Neuronal stem cell (in vitro differentiated cells): ENCODE results near the gene SLCO6A1.

ENCODE experiments used
- DNase-seq: peaks from one replicate; pipeline ENCODE4 v3.0.0-alpha.2; 2013; ENCODE audit warnings: low spot score
- H2AFZ ChIP-seq: one replicate; pipeline ENCODE4 v1.6.1; 2013; ENCODE audit warnings: mild to moderate bottlenecking, low read length, inconsistent platforms
- H2AK5ac ChIP-seq: 2 replicates; pipeline ENCODE4 v1.6.1; 2013; ENCODE audit warnings: low read depth, mild to moderate bottlenecking, inconsistent platforms, low read length, moderate library complexity, mixed read lengths
- H2BK120ac ChIP-seq: 2 replicates; pipeline ENCODE4 v1.6.1; 2013; ENCODE audit warnings: low read depth, mild to moderate bottlenecking, inconsistent platforms, low read length, moderate library complexity, mixed read lengths
- H2BK12ac ChIP-seq: one replicate; pipeline ENCODE4 v1.6.1; 2013; ENCODE audit warnings: low read length, inconsistent platforms
- H2BK15ac ChIP-seq: 2 replicates; pipeline ENCODE4 v1.6.1; 2013; ENCODE audit warnings: mild to moderate bottlenecking, low read length, inconsistent platforms, mixed read lengths
- H2BK5ac ChIP-seq: one replicate; pipeline ENCODE4 v1.6.1; 2013; ENCODE audit warnings: inconsistent platforms, mild to moderate bottlenecking, low read length, moderate library complexity
- H3K14ac ChIP-seq: one replicate; pipeline ENCODE4 v1.6.1; 2013; ENCODE audit warnings: low read length, inconsistent platforms
- H3K18ac ChIP-seq: 2 replicates; pipeline ENCODE4 v1.6.1; 2013; ENCODE audit warnings: low read length, inconsistent platforms
- H3K23ac ChIP-seq: 2 replicates; pipeline ENCODE4 v1.6.1; 2013; ENCODE audit warnings: low read depth, mild to moderate bottlenecking, mixed read lengths, low read length, inconsistent platforms; ENCODE audit not compliant: poor library complexity
- H3K27ac ChIP-seq: replicated peaks from 3 replicates; pipeline ENCODE4 v1.5.1; 2013; ENCODE audit warnings: low read length, inconsistent platforms
- H3K27me3 ChIP-seq, 3 experiments: 2 replicates each; pipeline ENCODE4 v1.6.1; 2013; ENCODE audit warnings: low read length in 3 of 3, mild to moderate bottlenecking in 2 of 3, inconsistent platforms in 1 of 3, low read depth in 1 of 3, mixed read lengths in 1 of 3, moderate library complexity in 1 of 3; ENCODE audit not compliant: control insufficient read depth in 3 of 3, insufficient read depth in 3 of 3
- H3K36me3 ChIP-seq, 2 donors: replicated peaks in 1 of 2; 2 replicates each; pipeline ENCODE4 v1.6.1; 2013; ENCODE audit warnings: low read length in 2 of 2; ENCODE audit not compliant: control insufficient read depth in 2 of 2, insufficient read depth in 2 of 2
- H3K4ac ChIP-seq: 2 replicates; pipeline ENCODE4 v1.6.1; 2013; ENCODE audit warnings: inconsistent platforms, mild to moderate bottlenecking, low read length, moderate library complexity
- H3K4me1 ChIP-seq, 2 donors: 1 replicate in 1 of 2; 2 replicates in 1 of 2; pipeline ENCODE4 v1.6.1; 2013; ENCODE audit warnings: low read length in 2 of 2, low read depth in 1 of 2; ENCODE audit not compliant: control insufficient read depth in 2 of 2, insufficient read depth in 1 of 2
- H3K4me2 ChIP-seq: one replicate; pipeline ENCODE4 v1.6.1; 2013; ENCODE audit warnings: mild to moderate bottlenecking, low read length, inconsistent platforms; ENCODE audit not compliant: insufficient read depth, poor library complexity, severe bottlenecking
- H3K4me3 ChIP-seq, 2 donors: 2 replicates each; pipeline ENCODE4 v1.5.1; 2013; ENCODE audit warnings: low read length in 2 of 2, mild to moderate bottlenecking in 2 of 2, inconsistent platforms in 1 of 2, moderate library complexity in 1 of 2
- H3K79me1 ChIP-seq: one replicate; pipeline ENCODE4 v1.6.1; 2013; ENCODE audit warnings: low read depth, mild to moderate bottlenecking, inconsistent platforms, low read length, moderate library complexity
- H3K9ac ChIP-seq: one replicate; pipeline ENCODE4 v1.6.1; 2013; ENCODE audit warnings: mild to moderate bottlenecking, low read depth, low read length, inconsistent platforms; ENCODE audit not compliant: poor library complexity
- H3K9me3 ChIP-seq, 2 donors: replicated peaks in 1 of 2; 2 replicates each; pipeline versions ENCODE3 to v1.6.1; 2013; ENCODE audit warnings: low read length in 2 of 2, mild to moderate bottlenecking in 2 of 2, inconsistent platforms in 1 of 2, low read depth in 1 of 2, mixed read lengths in 1 of 2, moderate library complexity in 1 of 2; ENCODE audit not compliant: control insufficient read depth in 2 of 2, insufficient read depth in 1 of 2
- H4K8ac ChIP-seq: one replicate; pipeline ENCODE4 v1.6.1; 2013; ENCODE audit warnings: low read depth, mild to moderate bottlenecking, inconsistent platforms, low read length, moderate library complexity
- H4K91ac ChIP-seq: one replicate; pipeline ENCODE4 v1.6.1; 2013; ENCODE audit warnings: low read length, low read depth, mild to moderate bottlenecking, inconsistent platforms; ENCODE audit not compliant: poor library complexity
- WGBS, 2 donors: extraction: QIAGEN DNeasy Blood & Tissue Kit; methylation state at CpG; one replicate each; pipeline ENCODE4 v1.1.7; 2013; ENCODE audit warnings: missing lambda C conversion rate in 2 of 2, mixed read lengths in 1 of 2; ENCODE audit not compliant: insufficient read length in 2 of 2, insufficient replicate concordance in 1 of 2; ENCODE audit errors: extremely low coverage in 2 of 2; 5-methylcytosine and 5-hydroxymethylcytosine counted together

Gene SLCO6A1

DNA sequence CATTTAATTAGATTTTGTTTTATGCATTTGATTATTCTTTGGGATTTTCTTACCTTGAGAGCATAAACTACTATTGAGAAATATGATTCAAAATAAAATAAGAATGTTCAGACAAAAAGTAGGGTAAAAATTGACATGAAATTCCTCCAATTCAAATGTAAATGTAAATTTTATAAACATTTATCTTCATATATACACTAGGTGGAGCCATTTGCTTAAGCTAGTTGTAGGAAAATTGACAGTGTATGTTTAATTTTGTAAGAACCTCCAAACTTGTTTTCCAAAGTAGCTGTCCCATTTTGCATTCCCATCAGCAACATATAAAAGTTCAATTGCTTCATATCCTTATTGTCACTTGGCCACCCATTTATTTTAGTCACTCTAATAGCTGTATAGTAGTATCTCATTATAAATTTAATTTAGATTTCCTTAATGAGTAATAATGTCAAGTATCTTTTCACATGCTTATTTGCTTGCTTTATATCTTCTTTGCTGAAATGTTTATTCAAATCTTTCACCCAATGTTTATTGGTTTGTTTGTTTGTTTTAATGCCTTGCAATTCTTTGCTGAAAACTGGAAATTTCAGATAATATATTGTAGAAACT, 37.6 kb upstream of the SLCO6A1 start:
- Histone ChIP-seq H4K8ac (no peak overlapping the region), H2BK120ac (no peak overlapping the region), H2AK5ac (no peak overlapping the region), H3K14ac (no peak overlapping the region), H3K36me3 (no peaks in the 10 kb centered on the region), H3K4ac (no peak overlapping the region), H2BK12ac (no peak overlapping the region), H4K91ac (no peak overlapping the region), H2BK15ac (no peak overlapping the region), H2AFZ (no peak overlapping the region), H3K27me3 (no peaks in the 10 kb centered on the region), H3K4me1 (no peaks in the 10 kb centered on the region), H3K79me1 (no peaks in the 10 kb centered on the region), H3K9me3 (peaks cover 0 to 3% of the 10 kb centered on the region in 2 donors), H3K9ac (no peak overlapping the region), H3K4me2 (no peak overlapping the region), H3K4me3 (no peak overlapping the region), H3K18ac (no peak overlapping the region), H2BK5ac (no peak overlapping the region), H3K27ac (no peak overlapping the region), H3K23ac (no peak overlapping the region)
- no peak for DNase-seq

DNA sequence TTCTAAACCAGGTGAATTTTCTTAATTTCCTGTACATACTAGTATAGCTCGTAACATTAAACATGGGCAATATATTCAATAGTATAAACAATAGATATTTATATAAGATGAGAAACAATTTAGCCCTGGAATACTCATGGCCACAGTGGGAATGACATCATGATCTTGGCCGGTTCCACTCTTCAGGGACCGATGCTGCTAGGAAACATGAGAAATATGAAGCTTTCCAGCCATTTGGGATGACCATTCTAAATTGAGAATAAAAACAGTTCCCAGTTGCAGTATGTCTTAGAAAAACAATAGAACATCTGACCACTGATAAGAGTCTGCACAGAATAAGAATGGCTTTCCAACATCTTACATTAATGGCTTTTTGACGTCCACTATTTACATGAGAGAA, 33.3 kb upstream of the SLCO6A1 start:
- Histone ChIP-seq H3K4me1 (no peaks in the 10 kb centered on the region), H2BK15ac (no peak overlapping the region)

DNA sequence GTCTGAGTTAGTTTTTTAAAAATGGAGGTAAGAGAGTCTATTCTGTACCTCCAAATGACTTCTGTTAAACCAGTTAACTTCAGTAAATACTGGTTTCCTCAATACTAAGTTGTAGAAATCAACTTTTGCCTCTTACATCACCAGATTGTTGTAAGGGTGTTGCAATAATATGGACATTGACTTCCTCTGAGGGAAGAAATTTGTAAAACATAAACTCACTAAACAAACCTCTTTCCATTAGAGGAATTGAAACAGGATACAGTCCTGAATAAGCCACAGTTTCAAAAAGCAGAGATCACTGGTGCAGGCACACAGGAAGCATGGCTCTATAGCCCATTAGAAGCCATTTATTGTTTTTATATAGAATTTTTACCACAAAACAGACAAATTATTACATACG, 32.7 kb upstream of the SLCO6A1 start:
- H3K9ac ChIP-seq, result no peak overlapping the region
- H2AFZ ChIP-seq, result no peak overlapping the region
- H2BK120ac ChIP-seq, result no peak overlapping the region
- H3K14ac ChIP-seq, result no peak overlapping the region
- no peak overlapping the region for H2BK15ac ChIP-seq
- no peaks in the 10 kb centered on the region for H3K79me1 ChIP-seq
- no peak overlapping the region for H3K4ac ChIP-seq
- no peaks in the 10 kb centered on the region for H3K9me3 ChIP-seq
- WGBS, 2 donors, result no CpG with 5 or more reads among the region's 1 CpG
- H3K4me3 ChIP-seq, result no peak overlapping the region
- no peak for DNase-seq
- H2AK5ac ChIP-seq, result no peak overlapping the region
- H3K23ac ChIP-seq, result no peak overlapping the region
- H2BK5ac ChIP-seq, result no peak overlapping the region
- no peaks in the 10 kb centered on the region for H3K36me3 ChIP-seq
- no peak overlapping the region for H4K8ac ChIP-seq
- no peak overlapping the region for H3K27ac ChIP-seq
- H3K4me2 ChIP-seq, result no peak overlapping the region
- no peaks in the 10 kb centered on the region for H3K27me3 ChIP-seq
- no peak overlapping the region for H2BK12ac ChIP-seq
- no peak overlapping the region for H3K18ac ChIP-seq
- no peaks in the 10 kb centered on the region for H3K4me1 ChIP-seq
- no peak overlapping the region for H4K91ac ChIP-seq

More for the DNA sequence above, 33.3 kb upstream of the SLCO6A1 start:
- Histone ChIP-seq H4K8ac (no peak overlapping the region), H2BK12ac (no peak overlapping the region), H3K4me3 (no peak overlapping the region), H2BK5ac (no peak overlapping the region), H3K14ac (no peak overlapping the region), H3K36me3 (no peaks in the 10 kb centered on the region), H3K4me2 (no peak overlapping the region), H2AFZ (no peak overlapping the region), H3K79me1 (no peaks in the 10 kb centered on the region), H3K27me3 (no peaks in the 10 kb centered on the region), H2BK120ac (no peak overlapping the region), H3K27ac (no peak overlapping the region), H3K9ac (no peak overlapping the region), H4K91ac (no peak overlapping the region), H3K9me3 (no peaks in the 10 kb centered on the region), H3K4ac (no peak overlapping the region), H2AK5ac (no peak overlapping the region), H3K18ac (no peak overlapping the region), H3K23ac (no peak overlapping the region)
- no CpG with 5 or more reads among the region's 4 CpGs for WGBS, 2 donors
- DNase-seq, result no peak

DNA sequence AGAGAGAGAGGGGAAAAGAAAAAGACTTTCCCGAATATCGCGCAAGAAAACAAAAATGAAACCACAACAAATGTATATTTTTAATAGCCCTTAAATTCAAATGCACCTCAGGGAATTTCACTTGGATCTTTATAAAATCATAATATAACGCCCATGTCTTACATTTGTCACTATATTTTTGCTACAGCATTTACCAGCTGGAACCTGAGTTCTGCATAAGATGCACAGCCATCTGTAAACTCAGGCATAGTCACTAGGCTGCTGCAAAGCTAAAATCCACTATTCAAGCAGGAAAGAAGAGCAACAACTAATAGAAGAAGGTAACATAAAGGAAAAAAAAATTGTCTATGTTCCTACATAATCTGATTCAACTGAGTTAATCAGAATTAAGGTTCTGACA, 30.6 kb upstream of the SLCO6A1 start:
- DNase-seq, result no peak
- Histone ChIP-seq H2BK5ac (no peak overlapping the region), H3K4me2 (no peak overlapping the region), H2BK120ac (no peak overlapping the region), H2AFZ (no peak overlapping the region), H3K9ac (no peak overlapping the region), H3K27me3 (no peaks in the 10 kb centered on the region), H4K8ac (no peak overlapping the region), H3K4me1 (no peaks in the 10 kb centered on the region), H3K27ac (no peak overlapping the region), H3K36me3 (no peaks in the 10 kb centered on the region), H3K18ac (no peak overlapping the region), H2BK15ac (no peak overlapping the region), H3K9me3 (no peaks in the 10 kb centered on the region), H3K23ac (no peak overlapping the region), H3K79me1 (no peaks in the 10 kb centered on the region), H3K4me3 (no peak overlapping the region), H2BK12ac (no peak overlapping the region), H3K14ac (no peak overlapping the region), H2AK5ac (no peak overlapping the region), H4K91ac (no peak overlapping the region), H3K4ac (no peak overlapping the region)
- WGBS, 2 donors, result no CpG with 5 or more reads among the region's 4 CpGs
